HUES64 (cell line): ENCODE data around the gene DAPK2.

Experiments
- H3K27ac ChIP-seq: 2 replicates; pipeline ENCODE4 v1.7.0; 2013; ENCODE audit warnings: low read depth, low read length, inconsistent platforms
- H3K27me3 ChIP-seq: 2 replicates; pipeline ENCODE4 v1.6.1; 2013; ENCODE audit warnings: mild to moderate bottlenecking, low read length; ENCODE audit not compliant: insufficient read depth
- H3K36me3 ChIP-seq: 2 replicates; pipeline ENCODE4 v1.6.1; 2013; ENCODE audit warnings: mild to moderate bottlenecking, low read length; ENCODE audit not compliant: insufficient read depth
- H3K4me1 ChIP-seq: 2 replicates; pipeline ENCODE4 v1.6.1; 2013; ENCODE audit warnings: mild to moderate bottlenecking, low read length, moderate library complexity; ENCODE audit not compliant: insufficient read depth
- H3K4me3 ChIP-seq: 2 replicates; pipeline ENCODE4 v1.5.1; 2013; ENCODE audit warnings: mild to moderate bottlenecking, low read length, moderate library complexity
- H3K9ac ChIP-seq: 2 replicates; pipeline ENCODE4 v1.6.1; 2013; ENCODE audit warnings: mild to moderate bottlenecking, low read depth, low read length
- H3K9me3 ChIP-seq: 2 replicates; pipeline ENCODE4 v1.6.1; 2013; ENCODE audit warnings: low read depth, low read length; ENCODE audit not compliant: insufficient read depth
- WGBS: fragments of 150-250, 120-280 bp; methylation state at CpG from one replicate; pipeline ENCODE4 v1.1.7; 2013; ENCODE audit warnings: missing lambda C conversion rate; 5-methylcytosine and 5-hydroxymethylcytosine counted together

DAPK2 gene

GRCh38 chr15:63887630-63888029 is 158.7 kb downstream of the DAPK2 start:
- no peaks in the 10 kb centered on the region for H3K36me3 ChIP-seq
- H3K9me3 ChIP-seq = no peaks in the 10 kb centered on the region
- no peak overlapping the region for H3K27ac ChIP-seq
- H3K4me1 ChIP-seq = no peaks in the 10 kb centered on the region
- H3K27me3 ChIP-seq = no peaks in the 10 kb centered on the region
- H3K4me3 ChIP-seq = no peak overlapping the region
- WGBS = 96% methylated on average over 5 of the region's 6 CpGs
- H3K9ac ChIP-seq = no peak overlapping the region

- WGBS = 89% methylated on average over 6 of the region's 7 CpGs
- no peak overlapping the region for H3K4me3 ChIP-seq
- H3K9ac ChIP-seq = no peak overlapping the region
- H3K27ac ChIP-seq = no peak overlapping the region
- no peaks in the 10 kb centered on the region for H3K27me3 ChIP-seq
- no peaks in the 10 kb centered on the region for H3K36me3 ChIP-seq
- no peaks in the 10 kb centered on the region for H3K4me1 ChIP-seq
- H3K9me3 ChIP-seq = no peaks in the 10 kb centered on the region
These were observed 161.3 kb downstream of the DAPK2 start for GRCh38 chr15:63884953-63885352.

GRCh38 chr15:63881431-63881830 is 164.9 kb downstream of the DAPK2 start:
- no peaks in the 10 kb centered on the region for H3K9me3 ChIP-seq
- H3K27ac ChIP-seq = no peak overlapping the region
- no peak overlapping the region for H3K4me3 ChIP-seq
- no peaks in the 10 kb centered on the region for H3K36me3 ChIP-seq
- no peaks in the 10 kb centered on the region for H3K27me3 ChIP-seq
- peaks cover 11% of the 10 kb centered on the region for H3K4me1 ChIP-seq
- H3K9ac ChIP-seq = no peak overlapping the region
- 91% methylated on average over 6 of the region's 6 CpGs for WGBS

- Histone ChIP-seq H3K4me3 (no peak overlapping the region), H3K27ac (no peak overlapping the region), H3K4me1 (peaks cover 11% of the 10 kb centered on the region), H3K9ac (no peak overlapping the region), H3K27me3 (no peaks in the 10 kb centered on the region), H3K36me3 (no peaks in the 10 kb centered on the region), H3K9me3 (no peaks in the 10 kb centered on the region)
- WGBS = 87% methylated on average over 5 of the region's 5 CpGs
These were observed 165.5 kb downstream of the DAPK2 start for GRCh38 chr15:63880744-63881143.

GRCh38 chr15:63879995-63880394 is 166.3 kb downstream of the DAPK2 start:
- Histone ChIP-seq H3K4me3 (no peak overlapping the region), H3K36me3 (no peaks in the 10 kb centered on the region), H3K27ac (no peak overlapping the region), H3K27me3 (no peaks in the 10 kb centered on the region), H3K4me1 (peaks cover 11% of the 10 kb centered on the region), H3K9me3 (no peaks in the 10 kb centered on the region), H3K9ac (no peak overlapping the region)
- WGBS = 85% methylated on average over 1 of the region's 1 CpG

- Histone ChIP-seq H3K9me3 (no peaks in the 10 kb centered on the region), H3K36me3 (no peaks in the 10 kb centered on the region), H3K4me1 (peaks cover 11% of the 10 kb centered on the region), H3K27ac (peak overlapping the region; percentile 36; the same call in 1 of the 2 replicates), H3K27me3 (no peaks in the 10 kb centered on the region), H3K9ac (no peak overlapping the region), H3K4me3 (no peak overlapping the region)
- 7% methylated on average over 2 of the region's 3 CpGs for WGBS
These were observed 167.1 kb downstream of the DAPK2 start for GRCh38 chr15:63879211-63879610.

- Histone ChIP-seq H3K4me3 (no peak overlapping the region), H3K36me3 (no peaks in the 10 kb centered on the region), H3K4me1 (peaks cover 11% of the 10 kb centered on the region), H3K27me3 (no peaks in the 10 kb centered on the region), H3K9me3 (no peaks in the 10 kb centered on the region), H3K9ac (no peak overlapping the region), H3K27ac (no peak overlapping the region)
- WGBS = 80% methylated on average over 4 of the region's 5 CpGs
These were observed 168.5 kb downstream of the DAPK2 start for GRCh38 chr15:63877713-63878271.

GRCh38 chr15:63876085-63876662 is 170.1 kb downstream of the DAPK2 start:
- H3K27ac ChIP-seq = no peak overlapping the region
- H3K36me3 ChIP-seq = no peaks in the 10 kb centered on the region
- H3K4me1 ChIP-seq = peaks cover 11% of the 10 kb centered on the region
- no peak overlapping the region for H3K4me3 ChIP-seq
- WGBS = 65% methylated on average over 6 of the region's 9 CpGs
- no peaks in the 10 kb centered on the region for H3K9me3 ChIP-seq
- H3K27me3 ChIP-seq = no peaks in the 10 kb centered on the region
- no peak overlapping the region for H3K9ac ChIP-seq

GRCh38 chr15:63874616-63875015 is 171.7 kb downstream of the DAPK2 start:
- Histone ChIP-seq H3K27me3 (no peaks in the 10 kb centered on the region), H3K4me1 (peaks cover 11% of the 10 kb centered on the region), H3K36me3 (no peaks in the 10 kb centered on the region), H3K9me3 (no peaks in the 10 kb centered on the region), H3K27ac (no peak overlapping the region), H3K9ac (no peak overlapping the region), H3K4me3 (no peak overlapping the region)
- 72% methylated on average over 4 of the region's 4 CpGs for WGBS

GRCh38 chr15:63872759-63873510 is 173.3 kb downstream of the DAPK2 start:
- WGBS = 91% methylated on average over 7 of the region's 8 CpGs
- no peaks in the 10 kb centered on the region for H3K4me1 ChIP-seq

GRCh38 chr15:63870487-63871209 is 175.6 kb downstream of the DAPK2 start:
- Histone ChIP-seq H3K4me3 (no peak overlapping the region), H3K4me1 (no peaks in the 10 kb centered on the region), H3K36me3 (no peaks in the 10 kb centered on the region), H3K9ac (no peak overlapping the region), H3K27ac (no peak overlapping the region), H3K9me3 (no peaks in the 10 kb centered on the region), H3K27me3 (no peaks in the 10 kb centered on the region)
- WGBS = 69% methylated on average over 6 of the region's 6 CpGs

More at GRCh38 chr15:63872759-63873510, 173.3 kb downstream of the DAPK2 start:
- no peak overlapping the region for H3K9ac ChIP-seq
- H3K27ac ChIP-seq = no peak overlapping the region
- no peaks in the 10 kb centered on the region for H3K36me3 ChIP-seq
- no peaks in the 10 kb centered on the region for H3K9me3 ChIP-seq
- H3K27me3 ChIP-seq = no peaks in the 10 kb centered on the region
- no peak overlapping the region for H3K4me3 ChIP-seq
